Kidney (tissue), 14 donors: ENCODE data around the gene SRM. TPM values are rescaled to one million over a fixed set of nuclear protein-coding genes. Genes with fewer than 3 reads are reported as not detected.

Source experiments
- DNase-seq, 5 donors: peaks; one replicate each; pipeline ENCODE4 v3.0.0-alpha.2; 2013 to 2020
- FAIRE-seq: peaks from 2 replicates; lab custom pipeline; 2012; peaks lifted over from hg19 to GRCh38; lab: Jason Lieb, UNC
- H3K27ac ChIP-seq, 2 donors: one replicate each; pipeline ENCODE4 v1.7.0; 2013; ENCODE audit warnings: low read depth in 2 of 2, low read length in 2 of 2, inconsistent platforms in 1 of 2
- H3K27me3 ChIP-seq: one replicate; pipeline ENCODE4 v1.7.1; 2013; ENCODE audit warnings: low read length, inconsistent platforms; ENCODE audit not compliant: control insufficient read depth, insufficient read depth
- H3K36me3 ChIP-seq, 3 donors: one replicate each; pipeline versions ENCODE4 v1.7.0 to v1.7.1; 2013; ENCODE audit warnings: low read length in 3 of 3, control low read depth in 1 of 3, inconsistent platforms in 1 of 3; ENCODE audit not compliant: insufficient read depth in 3 of 3, control insufficient read depth in 2 of 3
- H3K4me1 ChIP-seq, 3 donors: one replicate each; pipeline versions ENCODE4 v1.7.0 to v1.7.1; 2013; ENCODE audit warnings: low read length in 3 of 3, inconsistent platforms in 1 of 3, low read depth in 1 of 3; ENCODE audit not compliant: control insufficient read depth in 2 of 3, insufficient read depth in 2 of 3
- H3K4me3 ChIP-seq, 3 donors: one replicate each; pipeline versions ENCODE4 v1.7.0 to v1.8.1; 2013; ENCODE audit warnings: low read length in 3 of 3, control low read depth in 1 of 3, inconsistent platforms in 1 of 3
- H3K9ac ChIP-seq, 3 donors: one replicate each; pipeline versions ENCODE4 v1.7.0 to v1.7.1; 2013; ENCODE audit warnings: low read length in 3 of 3, control low read depth in 1 of 3, inconsistent platforms in 1 of 3
- H3K9me3 ChIP-seq, 3 donors: one replicate each; pipeline versions ENCODE4 v1.7.0 to v1.7.1; 2013; ENCODE audit warnings: low read length in 3 of 3, control low read depth in 1 of 3, inconsistent platforms in 1 of 3; ENCODE audit not compliant: control insufficient read depth in 2 of 3, insufficient read depth in 1 of 3
- CTCF ChIP-seq: IDR thresholded peaks from 3 replicates; pipeline ENCODE4 v1.5.1; 2012; ENCODE audit warnings: mild to moderate bottlenecking, moderate library complexity, borderline replicate concordance; ENCODE audit not compliant: insufficient read depth; ENCODE audit errors: extremely low read depth
- intact Hi-C: fragments of 100-400 bp; cut with DNase I; formaldehyde crosslinking; loops from one replicate; pipeline ENCODE4 v1.11.1; 2022
- polyA plus RNA-seq: library from polyadenylated mRNA; stranded (reverse); fragments of 350-450 nt; fragmentation: Illumina TruSeq; extraction: RNeasy Lipid Tissue Mini Kit (QIAGEN cat#74804); gene quantifications from one replicate; pipeline ENCODE4 v1.2.3, GENCODE V29; 2014; ENCODE audit warnings: low read depth, low replicate concordance; ENCODE audit not compliant: insufficient read depth
- total RNA-seq: library from RNA; stranded (reverse); fragmentation: NEBNext Ultra II Directional; extraction: Animal tissue kit (Norgen Biotek cat#: 25700); gene quantifications from one replicate; pipeline ENCODE4 v1.2.1, GENCODE V29; 2021
- donor health status: control.
- donor health status: control.
- donor health status: control.
- donor health status: control.
- donor health status: control.
- donor health status: DM: yes; HTN: yes; CAD: no.
- donor health status: Normal renal cell carcinoma (clear cell type).

SRM gene
- total and polyA plus RNA-seq, 2 donors from 2014 or later, result 52.9 to 59.5 TPM

- H3K27me3 ChIP-seq, result no peaks in the 10 kb centered on the region
- no peak overlapping the region for H3K9ac ChIP-seq
- peaks cover 0 to 1% (median 0%) of the 10 kb centered on the region in 3 donors for H3K9me3 ChIP-seq
- no peaks in the 10 kb centered on the region for H3K4me1 ChIP-seq
- DNase-seq (peak in 1 of 5 donors; percentile 35), FAIRE-seq (no peak)
- no peak overlapping the region for H3K4me3 ChIP-seq
- no peak for TF ChIP-seq CTCF
- intact Hi-C loops, result no loop called here
- H3K36me3 ChIP-seq, result no peaks in the 10 kb centered on the region
- H3K27ac ChIP-seq, result no peak overlapping the region
Observed at GRCh38 chr1:11044849-11045427, 14.9 kb downstream of the SRM start.

GRCh38 chr1:11044086-11044848 lies 15.6 kb downstream of the SRM start:
- H3K9me3 ChIP-seq, result peaks cover 0 to 1% (median 0%) of the 10 kb centered on the region in 3 donors
- no peak overlapping the region for H3K4me3 ChIP-seq
- DNase-seq, result peak in 1 of 5 donors; percentile 29
- H3K9ac ChIP-seq, result no peak overlapping the region
- no peaks in the 10 kb centered on the region for H3K36me3 ChIP-seq
- no peaks in the 10 kb centered on the region for H3K4me1 ChIP-seq
- H3K27ac ChIP-seq, result no peak overlapping the region
- no peak for FAIRE-seq
- no peaks in the 10 kb centered on the region for H3K27me3 ChIP-seq
- intact Hi-C loops, result no loop called here
- no peak for TF ChIP-seq CTCF

GRCh38 chr1:11042995-11043874 lies 16.6 kb downstream of the SRM start:
- Histone ChIP-seq H3K27me3 (no peaks in the 10 kb centered on the region), H3K4me3 (no peak overlapping the region), H3K36me3 (no peaks in the 10 kb centered on the region), H3K27ac (no peak overlapping the region), H3K4me1 (no peaks in the 10 kb centered on the region), H3K9me3 (peaks cover 0 to 1% (median 0%) of the 10 kb centered on the region in 3 donors), H3K9ac (no peak overlapping the region)
- no peak for TF ChIP-seq CTCF
- DNase-seq, result peak in 1 of 5 donors; percentile 61
- FAIRE-seq, result no peak
- intact Hi-C loops, result no loop called here
